LoVo (cell line): ENCODE results near the gene ZNG1F.
"Not testable (repeated sequence)": the region's sequence is repeated elsewhere in the genome, so short reads cannot be mapped to it uniquely, and the experiment has no call there.

Experiments used
- DNase-seq: peaks from one replicate; pipeline ENCODE4 v3.0.0-alpha.2; 2016; ENCODE audit warnings: low spot score

The ZNG1F gene

GRCh38 chr9:41123396-41123795 is 65.7 kb downstream of the ZNG1F start:
- not testable (repeated sequence) for DNase-seq

- not testable (repeated sequence) for DNase-seq
These were observed 68.4 kb downstream of the ZNG1F start for GRCh38 chr9:41120696-41121095.

GRCh38 chr9:41119719-41120118 is 69.4 kb downstream of the ZNG1F start:
- DNase-seq: not testable (repeated sequence)

- DNase-seq: not testable (repeated sequence)
These were observed 69.8 kb downstream of the ZNG1F start for GRCh38 chr9:41119311-41119710.

- DNase-seq: not testable (repeated sequence)
These were observed 75.8 kb downstream of the ZNG1F start for GRCh38 chr9:41113348-41113747.

GRCh38 chr9:41111414-41111813 is 77.7 kb downstream of the ZNG1F start:
- DNase-seq: not testable (repeated sequence)

- not testable (repeated sequence) for DNase-seq
These were observed 78.2 kb downstream of the ZNG1F start for GRCh38 chr9:41110913-41111312.

- DNase-seq: not testable (repeated sequence)
These were observed 79.9 kb downstream of the ZNG1F start for GRCh38 chr9:41109253-41109652.

- DNase-seq: not testable (repeated sequence)
These were observed 80.3 kb downstream of the ZNG1F start for GRCh38 chr9:41108816-41109215.

GRCh38 chr9:41106472-41107116 is 82.5 kb downstream of the ZNG1F start:
- not testable (repeated sequence) for DNase-seq

GRCh38 chr9:41105557-41106253 is 83.4 kb downstream of the ZNG1F start:
- DNase-seq: not testable (repeated sequence)

- DNase-seq: not testable (repeated sequence)
These were observed 84.6 kb downstream of the ZNG1F start for GRCh38 chr9:41104542-41104941.

GRCh38 chr9:41100508-41100907 is 88.6 kb downstream of the ZNG1F start:
- not testable (repeated sequence) for DNase-seq

GRCh38 chr9:41098759-41099158 is 90.4 kb downstream of the ZNG1F start:
- not testable (repeated sequence) for DNase-seq

GRCh38 chr9:41095060-41095459 is 94.1 kb downstream of the ZNG1F start:
- DNase-seq: not testable (repeated sequence)

- not testable (repeated sequence) for DNase-seq
These were observed 94.9 kb downstream of the ZNG1F start for GRCh38 chr9:41094010-41094773.

- DNase-seq: not testable (repeated sequence)
These were observed 98.2 kb downstream of the ZNG1F start for GRCh38 chr9:41090922-41091321.

GRCh38 chr9:41090386-41090785 is 98.7 kb downstream of the ZNG1F start:
- not testable (repeated sequence) for DNase-seq

- not testable (repeated sequence) for DNase-seq
These were observed 100.6 kb downstream of the ZNG1F start for GRCh38 chr9:41088450-41089059.

- not testable (repeated sequence) for DNase-seq
These were observed 101.2 kb downstream of the ZNG1F start for GRCh38 chr9:41087929-41088328.

GRCh38 chr9:41087157-41087780 is 101.8 kb downstream of the ZNG1F start:
- not testable (repeated sequence) for DNase-seq

- not testable (repeated sequence) for DNase-seq
These were observed 102.4 kb downstream of the ZNG1F start for GRCh38 chr9:41086685-41087084.
